ENCODE measurements around the gene DDX41. TPM values are rescaled to one million over a fixed set of nuclear protein-coding genes. Genes with fewer than 3 reads are reported as not detected.

DDX41 gene
- total RNA-seq, 1 donor from 2014 or later: 250 TPM

DNA sequence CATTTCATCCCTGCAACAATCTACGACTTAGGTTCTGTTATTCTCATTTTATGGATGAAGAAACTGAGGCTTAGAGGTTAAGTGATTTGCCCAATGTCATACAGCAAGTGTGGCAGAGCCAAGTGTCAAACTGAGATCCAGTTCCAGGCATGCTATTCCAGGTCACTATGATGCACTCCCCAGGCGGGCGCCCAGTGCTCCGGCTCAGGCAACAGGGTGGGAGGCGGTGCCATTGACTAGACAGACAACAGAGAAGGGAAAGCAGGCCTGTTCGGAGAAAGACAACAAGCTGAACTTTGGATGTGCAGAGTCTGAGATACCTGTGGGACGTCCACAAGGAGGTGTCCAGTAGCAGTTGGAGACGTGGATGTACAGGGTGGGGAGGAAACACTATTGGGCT, 10.8 kb upstream of the DDX41 start:
- H3K36me3 ChIP-seq (ENCODE audit: control insufficient read depth, insufficient read depth, low read length): peaks cover 66% of the 10 kb centered on the region
- FAIRE-seq (no peak), DNase-seq (ENCODE audit: low read depth) (no peak)

DNA sequence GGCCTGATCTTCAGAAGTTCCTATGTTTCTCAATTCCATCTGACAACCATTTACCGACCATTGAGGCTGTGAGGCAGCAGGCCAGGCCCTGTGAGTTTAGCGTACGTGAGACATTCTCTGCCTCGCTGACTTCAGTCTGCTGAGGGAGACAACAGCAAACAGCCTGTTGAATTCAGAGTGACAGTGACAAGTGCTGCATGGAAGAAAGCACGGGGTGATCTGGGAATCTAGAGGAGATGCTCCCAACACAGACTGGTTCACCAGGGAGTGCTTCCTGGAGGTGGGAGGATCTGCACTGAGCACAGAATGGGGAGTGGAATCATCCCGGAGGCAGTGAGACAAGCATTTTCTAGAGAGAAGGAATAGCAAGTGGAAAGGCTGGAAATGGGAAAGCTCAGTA, 10.0 kb upstream of the DDX41 start:
- no peaks in the 10 kb centered on the region for H3K27me3 ChIP-seq (ENCODE audit: control insufficient read depth, insufficient read depth, low read length)
- peak; percentile 13 for FAIRE-seq
- TF ChIP-seq, protein P1, sequence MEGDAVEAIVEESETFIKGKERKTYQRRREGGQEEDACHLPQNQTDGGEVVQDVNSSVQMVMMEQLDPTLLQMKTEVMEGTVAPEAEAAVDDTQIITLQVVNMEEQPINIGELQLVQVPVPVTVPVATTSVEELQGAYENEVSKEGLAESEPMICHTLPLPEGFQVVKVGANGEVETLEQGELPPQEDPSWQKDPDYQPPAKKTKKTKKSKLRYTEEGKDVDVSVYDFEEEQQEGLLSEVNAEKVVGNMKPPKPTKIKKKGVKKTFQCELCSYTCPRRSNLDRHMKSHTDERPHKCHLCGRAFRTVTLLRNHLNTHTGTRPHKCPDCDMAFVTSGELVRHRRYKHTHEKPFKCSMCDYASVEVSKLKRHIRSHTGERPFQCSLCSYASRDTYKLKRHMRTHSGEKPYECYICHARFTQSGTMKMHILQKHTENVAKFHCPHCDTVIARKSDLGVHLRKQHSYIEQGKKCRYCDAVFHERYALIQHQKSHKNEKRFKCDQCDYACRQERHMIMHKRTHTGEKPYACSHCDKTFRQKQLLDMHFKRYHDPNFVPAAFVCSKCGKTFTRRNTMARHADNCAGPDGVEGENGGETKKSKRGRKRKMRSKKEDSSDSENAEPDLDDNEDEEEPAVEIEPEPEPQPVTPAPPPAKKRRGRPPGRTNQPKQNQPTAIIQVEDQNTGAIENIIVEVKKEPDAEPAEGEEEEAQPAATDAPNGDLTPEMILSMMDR (IDR thresholded peaks at IDR 0.05; ENCODE audit: insufficient read depth, low read length, severe bottlenecking): no peak
- H3K36me3 ChIP-seq (ENCODE audit: control insufficient read depth, insufficient read depth, low read length): peaks cover 62% of the 10 kb centered on the region
- no peak for DNase-seq (ENCODE audit: low read depth)
- no peak overlapping the region for H3K4me3 ChIP-seq (ENCODE audit: low read depth, low read length)

More for the DNA sequence above, 10.8 kb upstream of the DDX41 start:
- TF ChIP-seq, protein P1 (IDR thresholded peaks at IDR 0.05; ENCODE audit: insufficient read depth, low read length, severe bottlenecking): no peak
- Histone ChIP-seq H3K4me3 (ENCODE audit: low read depth, low read length) (no peak overlapping the region), H3K27me3 (ENCODE audit: control insufficient read depth, insufficient read depth, low read length) (no peaks in the 10 kb centered on the region)

DNA sequence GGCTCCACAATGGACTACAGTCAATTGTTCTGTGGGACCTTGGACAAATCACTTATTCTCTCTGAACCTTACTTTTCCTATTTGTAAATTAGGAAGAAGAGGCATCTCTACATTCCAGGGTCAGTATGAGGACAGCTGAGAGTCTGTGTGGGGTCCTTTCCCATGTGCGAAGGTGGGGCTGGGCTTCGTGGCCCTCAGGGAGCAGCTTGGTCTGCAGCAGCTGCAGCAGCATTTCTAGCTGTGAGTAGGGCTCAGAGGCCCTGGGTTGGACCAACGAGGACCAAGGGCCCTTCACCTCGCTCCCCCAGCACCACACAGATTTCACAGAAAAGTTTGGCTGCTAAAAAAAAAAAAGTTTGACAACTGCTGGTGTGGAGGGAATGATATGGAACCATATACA, 9.4 kb upstream of the DDX41 start:
- TF ChIP-seq, protein P1 (IDR thresholded peaks at IDR 0.05; ENCODE audit: insufficient read depth, low read length, severe bottlenecking): no peak
- H3K4me3 ChIP-seq (ENCODE audit: low read depth, low read length): no peak overlapping the region
- no peaks in the 10 kb centered on the region for H3K27me3 ChIP-seq (ENCODE audit: control insufficient read depth, insufficient read depth, low read length)
- DNase-seq (ENCODE audit: low read depth): no peak
- peaks cover 59% of the 10 kb centered on the region for H3K36me3 ChIP-seq (ENCODE audit: control insufficient read depth, insufficient read depth, low read length)
- no peak for FAIRE-seq

GRCh38 chr5:177524941-177525655, 8.3 kb upstream of the DDX41 start:
- H3K27me3 ChIP-seq (ENCODE audit: control insufficient read depth, insufficient read depth, low read length): no peaks in the 10 kb centered on the region
- FAIRE-seq: no peak
- TF ChIP-seq, protein P1 (IDR thresholded peaks at IDR 0.05; ENCODE audit: insufficient read depth, low read length, severe bottlenecking): no peak
- no peak for DNase-seq (ENCODE audit: low read depth)
- peaks cover 60% of the 10 kb centered on the region for H3K36me3 ChIP-seq (ENCODE audit: control insufficient read depth, insufficient read depth, low read length)
- no peak overlapping the region for H3K4me3 ChIP-seq (ENCODE audit: low read depth, low read length)

DNA sequence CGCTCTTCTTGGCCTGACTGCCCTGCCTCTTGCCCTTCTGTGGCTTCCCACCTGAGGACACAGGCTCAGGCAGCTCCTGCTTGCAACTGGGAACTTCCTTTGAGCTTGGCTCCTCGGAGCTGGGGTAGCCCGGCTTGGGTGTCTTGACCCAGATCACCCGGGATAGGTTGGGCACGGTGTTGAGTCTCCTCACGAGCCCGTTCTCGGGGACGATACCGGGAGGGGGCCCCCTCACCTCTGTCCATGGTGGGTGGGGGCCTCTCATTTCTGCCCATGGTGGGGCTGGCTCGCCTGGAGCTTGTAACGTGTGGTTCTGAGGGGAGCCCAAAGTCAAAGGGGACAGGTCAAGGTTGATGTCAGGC, 7.8 kb upstream of the DDX41 start:
- no peak for FAIRE-seq
- no peak for DNase-seq (ENCODE audit: low read depth)
- TF ChIP-seq, protein P1 (IDR thresholded peaks at IDR 0.05; ENCODE audit: insufficient read depth, low read length, severe bottlenecking): no peak
- Histone ChIP-seq H3K4me3 (ENCODE audit: low read depth, low read length) (no peak overlapping the region), H3K36me3 (ENCODE audit: control insufficient read depth, insufficient read depth, low read length) (peaks cover 57% of the 10 kb centered on the region), H3K27me3 (ENCODE audit: control insufficient read depth, insufficient read depth, low read length) (no peaks in the 10 kb centered on the region)
